ENCODE results near the gene TAF4. TPM values are rescaled to one million over a fixed set of nuclear protein-coding genes. Genes with fewer than 3 reads are reported as not detected.

The TAF4 gene
- total and polyA plus RNA-seq, 2 donors (not counting 3 experiments of a cell fraction or from before 2014, with no cell fraction given) = 6.1 to 19.5 TPM

DNA sequence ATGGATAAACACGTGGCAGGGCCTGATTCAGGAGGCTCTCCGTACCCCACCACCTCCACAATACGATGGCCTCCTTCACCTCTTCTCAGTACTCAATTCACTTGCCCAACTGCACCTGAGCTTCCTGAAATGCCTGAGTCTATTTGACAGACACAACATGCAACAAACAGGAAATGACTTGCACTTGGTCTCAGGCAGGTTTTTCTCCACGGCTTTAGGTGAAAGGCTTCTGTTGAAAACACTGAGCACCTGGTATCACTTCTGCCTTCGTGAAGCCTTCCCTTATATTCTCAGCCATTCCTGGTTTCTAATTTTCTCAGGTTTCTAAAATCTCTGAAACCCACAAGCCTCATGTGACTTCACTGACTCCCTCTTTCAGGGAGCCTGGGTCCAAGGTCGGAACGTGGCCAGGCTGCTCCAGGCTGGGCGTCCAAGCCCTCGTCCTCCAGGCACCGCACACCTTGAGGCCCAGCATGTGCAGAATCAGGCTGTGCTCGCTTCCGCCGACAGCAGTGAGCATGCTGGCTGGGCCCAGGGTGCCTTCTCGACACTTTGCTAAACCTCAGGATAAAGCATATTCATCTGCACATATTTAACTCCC lies 34.7 kb downstream of the TAF4 start:
- ChIA-PET POLR2A (no interaction called here), CTCF (no interaction called here)
- no peaks in the 10 kb centered on the region for H3K36me3 ChIP-seq (ENCODE audit: control insufficient read depth in 2 of 2, extremely low read depth in 1 of 2, insufficient read depth in 2 of 2, low read length in 2 of 2)
- no peaks in the 10 kb centered on the region for H3K27me3 ChIP-seq (ENCODE audit: control insufficient read depth in 2 of 2, insufficient read depth in 2 of 2, low read length in 2 of 2)
- no peaks in the 10 kb centered on the region for H3K9me1 ChIP-seq (replicated peaks; ENCODE audit: control insufficient read depth, extremely low read depth, insufficient read depth, low read length)
- no peak overlapping the region for H2AFZ ChIP-seq (ENCODE audit: low read depth, low read length)
- intact Hi-C loops (cut with micrococcal nuclease) = no loop called here
- no peaks in the 10 kb centered on the region for H3K9me3 ChIP-seq (replicated peaks; ENCODE audit: control insufficient read depth, insufficient read depth, low read length)
- peaks cover 2% of the 10 kb centered on the region for H4K20me1 ChIP-seq (replicated peaks; ENCODE audit: control insufficient read depth, extremely low read depth, insufficient read depth, low read length)
- DNase-seq (ENCODE audit: low read depth, low spot score) (no peak), FAIRE-seq (no peak)
- no peak overlapping the region for H3K4me2 ChIP-seq (ENCODE audit: insufficient read depth, low read length)
- dilution Hi-C loops (cut with MboI; ENCODE audit: extremely low pct_ligation_motif_present, low sequenced_read_pairs) = no loop called here
- no peak overlapping the region for H3K9ac ChIP-seq (replicated peaks; ENCODE audit: extremely low read depth, insufficient read depth, low read length)
- H3K27ac ChIP-seq (ENCODE audit: insufficient read depth, low read depth, low read length) = no peak overlapping the region
- TF ChIP-seq CTCF (IDR thresholded peaks at IDR 0.05; ENCODE audit: extremely low read depth in 1 of 2, insufficient read depth in 1 of 2, low read depth in 1 of 2, low read length in 2 of 2) (no peak), POLR2A (IDR thresholded peaks at IDR 0.05; ENCODE audit: low read depth, low read length) (no peak), EZH2 (IDR thresholded peaks at IDR 0.05; ENCODE audit: borderline replicate concordance, low read depth, low read length, severe bottlenecking) (no peak), GATA2 (IDR thresholded peaks at IDR 0.05; ENCODE audit: insufficient read depth, insufficient read length, low read depth, low read length) (no peak), POLR2AphosphoS5 (IDR thresholded peaks at IDR 0.05; ENCODE audit: insufficient read depth, low read depth, low read length) (no peak), FOS (IDR thresholded peaks at IDR 0.05; ENCODE audit: borderline replicate concordance, insufficient read depth, low read length) (no peak), MYC (IDR thresholded peaks at IDR 0.05; ENCODE audit: low read depth, low read length) (no peak)
- H3K4me1 ChIP-seq (ENCODE audit: control insufficient read depth, extremely low read depth, insufficient read depth, low read length) = peaks cover 7% of the 10 kb centered on the region
- no peak overlapping the region for H3K4me3 ChIP-seq (replicated peaks in 1 of 3; ENCODE audit: insufficient read depth in 1 of 3, low read depth in 1 of 3, low read length in 3 of 3)
- H3K79me2 ChIP-seq (ENCODE audit: control insufficient read depth, insufficient read depth, low read length) = peaks cover 57% of the 10 kb centered on the region
- BruUV-seq (replicated peaks) = no TSS peak

All from endothelial cell of umbilical vein (primary cell).